Bronchial epithelial cell (primary cell): ENCODE measurements around the gene OSBP2. TPM values are rescaled to one million over a fixed set of nuclear protein-coding genes. Genes with fewer than 3 reads are reported as not detected.

Source experiments
- DNase-seq: peaks from one replicate; pipeline ENCODE4 v3.0.0-alpha.2; 2010; ENCODE audit warnings: low read depth
- FAIRE-seq: peaks from 2 replicates; lab custom pipeline; 2011; peaks lifted over from hg19 to GRCh38; lab: Jason Lieb, UNC
- H3K27me3 ChIP-seq: 2 replicates; pipeline ENCODE4 v1.5.1; 2011; ENCODE audit warnings: low read length; ENCODE audit not compliant: control insufficient read depth, insufficient read depth
- H3K36me3 ChIP-seq: 2 replicates; pipeline ENCODE4 v1.5.1; 2011; ENCODE audit warnings: low read length; ENCODE audit not compliant: control insufficient read depth, insufficient read depth
- H3K4me3 ChIP-seq: 2 replicates; pipeline ENCODE4 v1.5.1; 2011; ENCODE audit warnings: mild to moderate bottlenecking, low read depth, low read length, control low read depth
- CTCF ChIP-seq: IDR thresholded peaks from 2 replicates; pipeline ENCODE4 v1.5.1; 2011; ENCODE audit warnings: mild to moderate bottlenecking, moderate library complexity, low read length, control low read depth, inconsistent platforms; ENCODE audit not compliant: insufficient read depth, severe bottlenecking
- total RNA-seq: library from RNA; depleted of rRNA; stranded (reverse); fragments of >200 nt; gene quantifications from 2 replicates; pipeline ENCODE4 v1.2.1, GENCODE V29; 2014

OSBP2 gene
- total RNA-seq, 1 donor from 2014 or later: 23.4 TPM

DNA sequence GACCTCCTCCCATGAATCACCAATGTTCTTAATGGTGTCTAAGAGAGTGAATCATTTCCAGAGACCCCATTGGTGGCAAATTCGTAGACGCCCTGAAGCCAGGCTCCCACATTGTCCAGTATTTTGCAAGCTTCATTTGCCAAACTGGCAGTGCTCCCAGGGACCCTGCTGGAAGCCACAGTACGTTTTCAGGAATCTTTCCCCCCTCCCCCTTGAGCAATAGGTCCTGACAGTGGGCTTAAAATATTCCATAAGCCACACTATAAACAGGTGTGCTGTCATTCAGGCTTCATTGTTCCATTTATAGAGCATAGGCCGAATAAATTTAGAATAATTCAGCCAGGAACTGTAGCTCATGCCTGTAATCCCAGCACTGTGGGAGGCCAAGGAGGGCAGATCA is 148.6 kb downstream of the OSBP2 start:
- Histone ChIP-seq H3K4me3 (no peak overlapping the region), H3K27me3 (no peaks in the 10 kb centered on the region), H3K36me3 (no peaks in the 10 kb centered on the region)
- DNase-seq: no peak
- FAIRE-seq: no peak
- TF ChIP-seq CTCF: no peak

GRCh38 chr22:30847583-30847982 is 152.9 kb downstream of the OSBP2 start:
- no peak for FAIRE-seq
- no peak for TF ChIP-seq CTCF
- Histone ChIP-seq H3K4me3 (no peak overlapping the region), H3K36me3 (no peaks in the 10 kb centered on the region), H3K27me3 (no peaks in the 10 kb centered on the region)
- no peak for DNase-seq

DNA sequence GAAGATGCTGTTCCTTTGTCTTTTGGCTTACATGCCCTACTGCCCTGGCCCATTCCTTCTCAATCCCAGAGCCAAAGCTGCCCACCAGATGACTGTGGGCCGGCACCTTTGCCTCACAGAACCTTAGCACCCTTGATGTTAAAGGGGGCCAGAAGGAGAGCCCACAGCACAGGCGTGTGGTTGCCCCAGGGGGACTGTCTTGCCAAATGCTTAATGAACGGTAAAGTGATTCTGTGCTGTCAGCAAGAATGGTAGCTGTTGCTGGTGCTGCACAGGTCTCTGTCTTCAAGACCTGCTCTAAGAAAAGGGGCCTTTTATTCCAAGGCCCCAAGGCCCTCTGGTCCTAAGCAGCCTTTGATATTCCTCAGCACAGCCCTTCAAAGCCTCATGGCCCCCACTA is 160.6 kb downstream of the OSBP2 start:
- H3K4me3 ChIP-seq: no peak overlapping the region
- no peak for FAIRE-seq
- no peaks in the 10 kb centered on the region for H3K36me3 ChIP-seq
- no peak for DNase-seq
- no peak for TF ChIP-seq CTCF
- H3K27me3 ChIP-seq: no peaks in the 10 kb centered on the region

DNA sequence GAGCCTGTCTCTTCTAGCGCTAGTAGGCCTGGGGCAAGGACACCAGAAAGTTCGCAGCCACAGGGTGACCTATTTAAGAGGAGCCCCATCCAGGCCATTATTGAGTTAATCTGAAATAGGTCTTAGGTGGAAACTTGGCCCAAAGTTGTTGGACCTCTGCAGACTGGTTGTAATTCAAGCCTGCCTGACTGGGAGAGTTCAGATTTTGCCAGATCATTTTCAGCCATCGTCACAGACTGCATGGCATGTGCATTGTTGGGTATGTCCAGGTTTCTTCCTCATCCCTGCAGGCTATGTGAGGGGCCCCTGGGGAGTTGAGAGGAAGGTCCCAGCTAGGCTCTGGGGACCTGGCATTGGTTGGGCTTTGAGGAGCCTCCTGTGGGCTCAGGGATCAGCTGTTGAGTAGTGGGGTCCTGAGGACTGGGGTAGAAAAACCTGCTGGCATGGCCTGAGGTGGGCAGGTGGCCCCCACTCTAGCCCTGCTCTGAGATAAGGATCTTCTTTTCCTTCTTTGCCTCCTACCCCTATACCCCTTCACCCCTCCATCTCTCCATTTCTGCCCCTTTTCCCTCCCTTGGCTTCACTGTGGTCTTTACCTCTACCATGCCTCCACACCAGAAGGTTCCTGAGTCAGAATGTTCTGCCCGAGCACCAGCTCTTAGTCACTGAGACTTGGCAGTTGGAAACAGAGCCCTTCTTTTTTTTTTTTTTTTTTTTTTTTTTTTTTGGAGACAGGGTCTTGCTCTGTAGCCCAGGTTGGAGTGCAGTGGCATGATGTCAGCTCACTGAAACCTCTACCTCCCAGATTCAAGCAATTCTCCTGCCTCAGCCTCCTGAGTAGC is 161.2 kb downstream of the OSBP2 start:
- FAIRE-seq (no peak), DNase-seq (no peak)
- H3K36me3 ChIP-seq: no peaks in the 10 kb centered on the region
- no peak overlapping the region for H3K4me3 ChIP-seq
- no peaks in the 10 kb centered on the region for H3K27me3 ChIP-seq
- no peak for TF ChIP-seq CTCF

GRCh38 chr22:30856741-30857502 is 162.2 kb downstream of the OSBP2 start:
- Histone ChIP-seq H3K4me3 (no peak overlapping the region), H3K27me3 (no peaks in the 10 kb centered on the region), H3K36me3 (no peaks in the 10 kb centered on the region)
- DNase-seq: no peak
- FAIRE-seq: no peak
- no peak for TF ChIP-seq CTCF
